CD1c-positive myeloid dendritic cell (primary cell): ENCODE measurements around the gene STRC.
"Not testable (repeated sequence)": the region's sequence is repeated elsewhere in the genome, so short reads cannot be mapped to it uniquely, and the experiment has no call there.

Experiments used
- DNase-seq: peaks from one replicate; pipeline ENCODE4 v3.0.0-alpha.2; 2016; ENCODE audit errors: extremely low spot score

The STRC gene

DNA sequence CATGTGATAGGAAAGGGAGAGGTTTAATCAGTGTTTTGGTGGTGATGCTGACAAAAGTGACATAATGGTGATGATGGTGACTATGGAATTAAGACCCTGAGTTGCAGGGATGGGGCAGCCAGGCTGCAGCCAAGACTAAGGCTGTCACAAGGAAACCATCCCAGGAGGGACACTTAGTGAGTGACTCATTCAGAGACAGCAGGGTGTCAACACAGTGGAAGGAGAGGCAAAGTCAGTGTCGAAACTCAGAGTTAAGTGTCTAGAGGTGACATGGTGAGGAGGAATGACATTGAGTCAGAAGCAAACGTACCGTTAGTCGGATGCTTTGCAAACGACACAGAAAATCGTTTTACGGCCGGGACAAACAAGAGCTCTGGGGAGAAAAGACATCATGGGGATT lies 54.8 kb downstream of the STRC start:
- DNase-seq: not testable (repeated sequence)

- DNase-seq: not testable (repeated sequence)
Observed at GRCh38 chr15:43562753-43563152, 55.8 kb downstream of the STRC start.

GRCh38 chr15:43552986-43553385 lies 65.6 kb downstream of the STRC start:
- DNase-seq: no peak

DNA sequence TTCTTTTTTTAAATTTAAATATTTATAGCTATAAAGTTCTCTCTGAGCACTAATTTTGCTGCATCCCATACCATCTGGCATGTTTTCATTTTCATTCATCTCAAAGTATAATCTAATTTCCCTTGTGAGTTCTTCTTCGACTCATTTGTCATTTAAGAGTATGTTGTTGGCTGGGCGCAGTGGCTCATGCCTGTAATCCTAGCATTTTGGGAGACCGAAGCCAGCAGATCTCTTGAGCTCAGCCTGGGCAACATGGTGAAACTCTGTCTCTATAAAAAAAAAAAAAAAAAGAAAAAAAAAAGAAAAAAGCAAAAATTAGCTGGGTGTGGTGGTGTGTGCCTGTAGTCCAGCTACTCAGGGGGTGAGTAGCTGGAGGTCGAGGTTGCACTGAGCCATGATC lies 66.3 kb downstream of the STRC start:
- DNase-seq: no peak

DNA sequence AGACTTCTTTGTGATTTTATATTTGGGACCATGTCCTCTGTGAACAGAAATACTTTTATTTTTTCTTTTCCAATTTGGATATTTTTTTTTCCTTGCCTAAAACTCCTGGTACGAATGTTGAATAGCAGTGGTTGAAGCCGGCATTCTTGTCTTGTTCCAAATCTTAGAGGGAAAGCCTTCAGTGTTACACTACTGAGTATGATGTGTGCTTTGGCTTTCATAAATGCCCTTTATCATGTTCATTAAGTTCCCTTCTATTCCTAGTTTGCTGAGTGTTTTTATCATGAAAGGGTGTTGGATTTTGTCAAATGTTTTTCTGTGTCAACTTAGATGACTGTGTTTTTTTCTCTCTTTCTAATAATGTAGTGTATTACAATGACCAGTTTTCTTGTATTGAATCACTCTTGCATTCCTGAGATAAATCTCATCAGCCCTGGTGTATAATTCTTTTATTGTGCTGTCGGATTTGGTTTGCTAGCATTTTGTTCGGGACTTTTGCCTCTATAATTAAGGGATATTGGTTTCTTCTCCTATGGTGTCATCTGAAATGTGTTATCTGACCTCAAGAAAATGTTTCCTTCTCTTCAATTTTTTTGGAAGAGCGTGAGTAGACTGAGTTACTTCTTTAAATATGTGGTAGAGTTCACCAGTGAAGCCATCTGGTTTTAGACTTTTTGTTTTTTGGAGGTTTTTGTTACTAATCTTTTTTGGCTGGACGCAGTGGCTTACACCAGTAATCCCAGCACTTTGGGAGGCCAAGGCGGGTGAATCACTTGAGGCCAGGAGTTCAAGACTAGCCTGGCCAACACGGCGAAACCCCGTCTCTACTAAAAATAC lies 67.9 kb downstream of the STRC start:
- DNase-seq: no peak
